Esophagus muscularis mucosa (tissue), 4 donors: ENCODE data around the gene BICD2.

Source experiments
- CTCF ChIP-seq, 3 experiments: fragments of 200-600 bp in 2 of 3; fragments of 450-650 bp in 1 of 3; sonication (generic) in 2 of 3; IDR thresholded peaks; one replicate each; pipeline ENCODE4 v1.5.1; 2017 to 2019; ENCODE audit warnings: antibody characterized with exemption in 3 of 3, mild to moderate bottlenecking in 2 of 3, moderate library complexity in 1 of 3
- EP300 ChIP-seq: sonication (generic); formaldehyde crosslinking; IDR thresholded peaks from one replicate; pipeline ENCODE4 v1.6.1; 2017; ENCODE audit warnings: antibody characterized with exemption
- POLR2A ChIP-seq: fragments of 450-650 bp; IDR thresholded peaks from one replicate; pipeline ENCODE4 v1.6.1; 2017; ENCODE audit warnings: antibody characterized with exemption, moderate library complexity, mild to moderate bottlenecking, low read depth
- POLR2AphosphoS5 ChIP-seq, 2 donors: sonication (generic); formaldehyde crosslinking; IDR thresholded peaks; one replicate each; pipeline ENCODE4 v1.6.1; 2017; ENCODE audit warnings: antibody characterized with exemption in 2 of 2

DNA sequence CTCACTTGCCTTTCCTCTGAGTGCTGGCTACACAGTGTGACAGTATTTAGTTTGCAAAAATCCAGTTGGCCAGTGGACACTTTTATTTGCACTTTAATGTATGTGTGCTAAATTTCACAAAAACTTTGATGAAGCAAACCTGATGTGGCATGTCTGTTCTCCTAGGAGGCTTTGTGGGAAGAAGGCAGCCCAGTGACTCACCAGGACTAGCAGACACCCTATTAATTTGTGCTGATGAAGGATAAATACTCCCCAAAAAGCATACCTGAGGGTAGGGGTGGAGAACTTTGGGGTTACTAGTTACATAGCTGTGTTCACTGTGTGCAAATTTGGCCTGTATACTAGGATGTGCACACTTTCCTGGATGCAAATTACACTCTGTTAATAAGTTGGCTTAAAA, 55.4 kb downstream of the BICD2 start:
- TF ChIP-seq EP300: no peak
- no peak for TF ChIP-seq CTCF (IDR thresholded peaks at IDR 0.05)
- no peak for TF ChIP-seq POLR2AphosphoS5 (IDR thresholded peaks at IDR 0.05)
- no peak for TF ChIP-seq POLR2A
